ENCODE data around the gene XPNPEP3.

The XPNPEP3 gene

DNA sequence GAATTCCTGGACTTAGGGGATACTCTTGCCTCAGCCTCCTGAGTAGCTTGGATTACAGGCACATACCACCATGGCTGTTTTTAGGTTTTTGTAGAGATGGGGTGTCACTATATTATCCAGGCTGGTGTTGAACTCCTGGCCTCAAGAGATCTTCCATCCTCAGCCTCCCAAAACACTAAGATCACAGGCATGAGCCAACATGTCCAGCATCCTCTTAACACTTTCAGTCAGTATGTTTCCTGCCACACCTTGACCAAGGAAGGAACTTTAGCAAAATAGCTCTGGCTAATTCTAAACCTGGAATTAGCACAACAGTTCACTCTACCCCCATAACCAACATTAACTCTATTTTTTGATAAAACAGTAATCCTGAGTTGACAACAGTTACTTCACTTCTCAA lies 32.2 kb downstream of the XPNPEP3 start:
- Histone ChIP-seq H3K9me3 (no peaks in the 10 kb centered on the region), H3K4me1 (no peaks in the 10 kb centered on the region), H3K27me3 (no peaks in the 10 kb centered on the region), H3K4me3 (ENCODE audit: low read depth, low read length) (no peak overlapping the region), H3K36me3 (peaks cover 54% of the 10 kb centered on the region)
- DNase-seq, result no peak
- TF ChIP-seq, protein P1, sequence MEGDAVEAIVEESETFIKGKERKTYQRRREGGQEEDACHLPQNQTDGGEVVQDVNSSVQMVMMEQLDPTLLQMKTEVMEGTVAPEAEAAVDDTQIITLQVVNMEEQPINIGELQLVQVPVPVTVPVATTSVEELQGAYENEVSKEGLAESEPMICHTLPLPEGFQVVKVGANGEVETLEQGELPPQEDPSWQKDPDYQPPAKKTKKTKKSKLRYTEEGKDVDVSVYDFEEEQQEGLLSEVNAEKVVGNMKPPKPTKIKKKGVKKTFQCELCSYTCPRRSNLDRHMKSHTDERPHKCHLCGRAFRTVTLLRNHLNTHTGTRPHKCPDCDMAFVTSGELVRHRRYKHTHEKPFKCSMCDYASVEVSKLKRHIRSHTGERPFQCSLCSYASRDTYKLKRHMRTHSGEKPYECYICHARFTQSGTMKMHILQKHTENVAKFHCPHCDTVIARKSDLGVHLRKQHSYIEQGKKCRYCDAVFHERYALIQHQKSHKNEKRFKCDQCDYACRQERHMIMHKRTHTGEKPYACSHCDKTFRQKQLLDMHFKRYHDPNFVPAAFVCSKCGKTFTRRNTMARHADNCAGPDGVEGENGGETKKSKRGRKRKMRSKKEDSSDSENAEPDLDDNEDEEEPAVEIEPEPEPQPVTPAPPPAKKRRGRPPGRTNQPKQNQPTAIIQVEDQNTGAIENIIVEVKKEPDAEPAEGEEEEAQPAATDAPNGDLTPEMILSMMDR (IDR thresholded peaks at IDR 0.05; ENCODE audit: low read depth, low read length), result no peak

DNA sequence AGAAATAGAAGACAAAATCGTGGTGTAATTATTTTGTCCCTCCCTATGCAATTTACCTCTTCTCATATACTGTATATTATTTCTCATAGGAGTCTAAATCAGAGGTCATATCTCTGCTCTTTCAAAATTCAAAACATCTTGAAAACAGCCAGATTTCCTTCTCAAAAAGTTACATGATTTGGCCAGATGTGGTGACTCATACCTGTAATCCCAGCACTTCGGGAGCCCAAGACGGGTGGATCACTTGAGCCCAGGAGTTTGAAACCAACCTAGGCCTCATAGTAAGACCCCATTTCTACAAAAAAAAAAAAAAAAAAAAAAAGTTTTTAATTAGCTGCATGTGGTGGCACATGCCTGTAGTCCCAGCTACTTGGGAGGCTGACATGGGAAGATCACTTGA lies 33.9 kb downstream of the XPNPEP3 start:
- peaks cover 47% of the 10 kb centered on the region for H3K36me3 ChIP-seq
- no peaks in the 10 kb centered on the region for H3K9me3 ChIP-seq
- TF ChIP-seq, protein P1 (IDR thresholded peaks at IDR 0.05; ENCODE audit: low read depth, low read length), result no peak
- no peak overlapping the region for H3K4me3 ChIP-seq (ENCODE audit: low read depth, low read length)
- no peaks in the 10 kb centered on the region for H3K4me1 ChIP-seq
- H3K27me3 ChIP-seq, result no peaks in the 10 kb centered on the region
- no peak for DNase-seq

DNA sequence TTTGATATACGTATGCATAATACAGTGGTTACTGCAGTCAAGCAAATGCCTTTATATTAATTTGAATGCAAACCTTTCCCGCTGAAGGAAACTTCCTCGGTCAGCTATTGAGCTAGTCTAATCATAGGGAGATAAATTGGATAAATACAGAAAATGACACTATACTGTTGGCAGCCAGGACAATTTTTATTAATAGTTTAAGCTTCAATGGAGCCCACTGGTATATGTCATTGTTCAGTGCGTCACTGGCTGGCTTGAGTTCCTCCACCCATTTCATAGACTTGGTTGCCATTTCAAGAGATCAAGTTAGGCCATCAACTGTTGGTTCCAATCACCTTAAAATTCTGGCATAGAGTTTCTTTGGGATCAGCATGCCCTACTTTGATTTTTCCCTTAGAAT lies 37.5 kb downstream of the XPNPEP3 start:
- TF ChIP-seq, protein P1 (IDR thresholded peaks at IDR 0.05; ENCODE audit: low read depth, low read length), result no peak
- DNase-seq, result no peak
- peaks cover 21% of the 10 kb centered on the region for H3K36me3 ChIP-seq
- peaks cover 8% of the 10 kb centered on the region for H3K4me1 ChIP-seq
- H3K27me3 ChIP-seq, result no peaks in the 10 kb centered on the region
- no peak overlapping the region for H3K4me3 ChIP-seq (ENCODE audit: low read depth, low read length)
- H3K9me3 ChIP-seq, result no peaks in the 10 kb centered on the region

DNA sequence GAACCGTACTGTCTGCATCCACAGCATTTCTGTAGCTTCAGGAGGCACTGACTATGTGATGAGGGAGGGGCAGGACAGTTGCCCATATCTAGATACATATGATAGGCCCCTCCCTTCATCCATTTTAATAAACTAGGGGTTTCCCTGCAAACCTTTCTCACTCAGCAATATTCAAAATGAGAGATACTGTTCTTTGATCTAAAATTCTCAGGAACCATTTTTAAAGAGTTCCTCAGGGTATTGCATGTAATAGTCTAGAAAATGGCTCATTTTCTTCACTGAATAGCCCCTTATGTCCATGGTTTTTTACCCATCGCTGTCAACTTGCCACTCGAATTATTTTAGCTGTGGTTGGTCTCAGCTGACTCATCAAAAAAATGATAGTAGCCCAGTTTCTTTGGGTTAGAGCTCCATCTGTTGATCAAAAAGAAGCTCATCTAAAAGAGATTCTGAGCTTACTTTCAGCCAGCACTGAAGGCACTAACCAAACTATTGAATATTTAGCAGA lies 42.0 kb downstream of the XPNPEP3 start:
- TF ChIP-seq, protein P1 (IDR thresholded peaks at IDR 0.05; ENCODE audit: low read depth, low read length), result peak; percentile 71
- peaks cover 13% of the 10 kb centered on the region for H3K4me1 ChIP-seq
- H3K4me3 ChIP-seq (ENCODE audit: low read depth, low read length), result no peak overlapping the region
- peaks cover 7% of the 10 kb centered on the region for H3K36me3 ChIP-seq
- H3K9me3 ChIP-seq, result no peaks in the 10 kb centered on the region
- no peak for DNase-seq
- no peaks in the 10 kb centered on the region for H3K27me3 ChIP-seq

DNA sequence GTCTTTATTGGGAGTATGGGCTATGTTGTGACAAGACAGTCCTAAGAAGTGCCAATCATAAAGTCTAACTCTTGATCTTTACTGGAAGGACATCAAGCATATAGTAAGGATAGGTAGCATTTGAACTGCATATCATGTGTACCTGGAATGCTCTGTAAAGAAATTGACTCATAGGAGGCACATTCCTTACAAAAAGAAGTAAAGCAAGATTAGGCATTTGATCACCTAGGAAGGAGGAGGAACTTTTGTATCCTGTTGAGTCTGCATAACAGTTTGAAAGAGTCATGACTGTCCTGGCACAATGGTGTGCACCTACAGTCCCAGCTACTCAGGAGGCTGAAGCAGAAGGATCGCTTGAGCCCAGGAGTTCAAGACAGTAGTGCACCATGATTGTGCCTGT lies 47.2 kb downstream of the XPNPEP3 start:
- Histone ChIP-seq H3K4me1 (peaks cover 6% of the 10 kb centered on the region), H3K9me3 (no peaks in the 10 kb centered on the region), H3K36me3 (peaks cover 18% of the 10 kb centered on the region), H3K4me3 (ENCODE audit: low read depth, low read length) (no peak overlapping the region), H3K27me3 (no peaks in the 10 kb centered on the region; the same call in 1 of the 2 replicates)
- TF ChIP-seq, protein P1 (IDR thresholded peaks at IDR 0.05; ENCODE audit: low read depth, low read length), result no peak
- no peak for DNase-seq

DNA sequence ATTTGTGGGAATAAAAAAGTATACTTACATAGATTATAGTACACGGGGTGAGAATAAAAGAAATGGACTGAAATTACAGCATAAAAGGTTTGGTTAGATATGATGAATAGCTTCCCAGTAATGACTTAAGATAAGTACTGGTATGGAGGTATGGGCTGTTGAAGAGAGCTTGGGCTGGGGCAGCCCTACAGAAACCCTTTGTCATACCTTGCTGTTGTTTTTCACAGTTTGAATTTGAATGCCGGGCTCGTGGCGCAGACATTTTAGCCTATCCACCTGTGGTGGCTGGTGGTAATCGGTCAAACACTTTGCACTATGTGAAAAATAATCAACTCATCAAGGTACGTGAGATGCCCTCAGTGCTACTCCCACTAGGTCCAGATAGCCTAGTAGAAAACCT lies 51.9 kb downstream of the XPNPEP3 start:
- Histone ChIP-seq H3K4me1 (no peaks in the 10 kb centered on the region), H3K36me3 (peaks cover 25% of the 10 kb centered on the region), H3K9me3 (no peaks in the 10 kb centered on the region), H3K4me3 (ENCODE audit: low read depth, low read length) (no peak overlapping the region), H3K27me3 (no peaks in the 10 kb centered on the region; the same call in 1 of the 2 replicates)
- no peak for DNase-seq
- TF ChIP-seq, protein P1 (IDR thresholded peaks at IDR 0.05; ENCODE audit: low read depth, low read length), result no peak
